Neural cell (in vitro differentiated cells): Measurements from ENCODE around the gene INTS7.

Experiments used
- CTCF ChIP-seq: fragments of 450-650 bp; IDR thresholded peaks from 2 replicates; pipeline ENCODE4 v1.5.1; 2014; ENCODE audit warnings: antibody characterized with exemption, mild to moderate bottlenecking, moderate library complexity; ENCODE audit not compliant: poor library complexity, severe bottlenecking
- REST ChIP-seq: IDR thresholded peaks from 2 replicates; pipeline ENCODE4 v1.6.1; 2012; ENCODE audit warnings: borderline replicate concordance
- TAF1 ChIP-seq: IDR thresholded peaks from 2 replicates; pipeline ENCODE4 v1.6.1; 2012; ENCODE audit warnings: low read depth

- TF ChIP-seq TAF1 (no peak), CTCF (no peak), REST (no peak)
These were observed 18.6 kb upstream of the INTS7 start for GRCh38 chr1:212053993-212054392.
